Measurements from ENCODE around the gene STXBP6. TPM values are rescaled to one million over a fixed set of nuclear protein-coding genes. Genes with fewer than 3 reads are reported as not detected.

The STXBP6 gene
- total RNA-seq, 1 donor: 5.8 TPM

GRCh38 chr14:24890716-24891115 is 159.2 kb downstream of the STXBP6 start:
- Histone ChIP-seq H4K20me1 (ENCODE audit: insufficient read depth, low read length) (no peaks in the 10 kb centered on the region), H3K9me3 (ENCODE audit: low read depth, low read length) (no peaks in the 10 kb centered on the region), H3K4me3 (ENCODE audit: insufficient read depth, low read length) (no peak overlapping the region), H3K4me1 (ENCODE audit: insufficient read depth, low read length) (no peaks in the 10 kb centered on the region), H3K36me3 (ENCODE audit: insufficient read depth, low read length) (no peaks in the 10 kb centered on the region), H3K4me2 (ENCODE audit: insufficient read depth, low read length) (no peak overlapping the region), H3K27ac (ENCODE audit: low read depth, low read length) (no peak overlapping the region), H3K79me2 (ENCODE audit: insufficient read depth, low read length) (no peaks in the 10 kb centered on the region), H2AFZ (ENCODE audit: low read length) (no peak overlapping the region), H3K27me3 (ENCODE audit: insufficient read depth, low read length) (no peaks in the 10 kb centered on the region)
- no peak for TF ChIP-seq CTCF (IDR thresholded peaks at IDR 0.05; ENCODE audit: extremely low read depth, low read depth, low read length)
- no peak for DNase-seq (ENCODE audit: insufficient read length, low spot score, missing footprints)

- no peak for TF ChIP-seq CTCF (IDR thresholded peaks at IDR 0.05; ENCODE audit: extremely low read depth, low read depth, low read length)
- Histone ChIP-seq H3K4me2 (ENCODE audit: insufficient read depth, low read length) (no peak overlapping the region), H3K27ac (ENCODE audit: low read depth, low read length) (no peak overlapping the region), H3K4me3 (ENCODE audit: insufficient read depth, low read length) (no peak overlapping the region), H2AFZ (ENCODE audit: low read length) (no peak overlapping the region), H3K27me3 (ENCODE audit: insufficient read depth, low read length) (no peaks in the 10 kb centered on the region), H3K79me2 (ENCODE audit: insufficient read depth, low read length) (no peaks in the 10 kb centered on the region), H4K20me1 (ENCODE audit: insufficient read depth, low read length) (no peaks in the 10 kb centered on the region), H3K9me3 (ENCODE audit: low read depth, low read length) (no peaks in the 10 kb centered on the region), H3K4me1 (ENCODE audit: insufficient read depth, low read length) (no peaks in the 10 kb centered on the region), H3K36me3 (ENCODE audit: insufficient read depth, low read length) (no peaks in the 10 kb centered on the region)
- DNase-seq (ENCODE audit: insufficient read length, low spot score, missing footprints): no peak
These were observed 160.1 kb downstream of the STXBP6 start for GRCh38 chr14:24889843-24890242.

GRCh38 chr14:24888532-24888931 is 161.4 kb downstream of the STXBP6 start:
- Histone ChIP-seq H2AFZ (ENCODE audit: low read length) (no peak overlapping the region), H3K4me1 (ENCODE audit: insufficient read depth, low read length) (no peaks in the 10 kb centered on the region), H3K79me2 (ENCODE audit: insufficient read depth, low read length) (no peaks in the 10 kb centered on the region), H3K9me3 (ENCODE audit: low read depth, low read length) (no peaks in the 10 kb centered on the region), H4K20me1 (ENCODE audit: insufficient read depth, low read length) (no peaks in the 10 kb centered on the region), H3K4me3 (ENCODE audit: insufficient read depth, low read length) (no peak overlapping the region), H3K36me3 (ENCODE audit: insufficient read depth, low read length) (no peaks in the 10 kb centered on the region), H3K4me2 (ENCODE audit: insufficient read depth, low read length) (no peak overlapping the region), H3K27me3 (ENCODE audit: insufficient read depth, low read length) (no peaks in the 10 kb centered on the region), H3K27ac (ENCODE audit: low read depth, low read length) (no peak overlapping the region)
- no peak for TF ChIP-seq CTCF (IDR thresholded peaks at IDR 0.05; ENCODE audit: extremely low read depth, low read depth, low read length)
- no peak for DNase-seq (ENCODE audit: insufficient read length, low spot score, missing footprints)

GRCh38 chr14:24887623-24888304 is 162.2 kb downstream of the STXBP6 start:
- no peak overlapping the region for H3K27ac ChIP-seq (ENCODE audit: low read depth, low read length)
- no peaks in the 10 kb centered on the region for H3K36me3 ChIP-seq (ENCODE audit: insufficient read depth, low read length)
- no peak for TF ChIP-seq CTCF (IDR thresholded peaks at IDR 0.05; ENCODE audit: extremely low read depth, low read depth, low read length)
- H3K79me2 ChIP-seq (ENCODE audit: insufficient read depth, low read length): no peaks in the 10 kb centered on the region
- no peak for DNase-seq (ENCODE audit: insufficient read length, low spot score, missing footprints)
- no peak overlapping the region for H3K4me2 ChIP-seq (ENCODE audit: insufficient read depth, low read length)
- no peaks in the 10 kb centered on the region for H4K20me1 ChIP-seq (ENCODE audit: insufficient read depth, low read length)
- no peaks in the 10 kb centered on the region for H3K9me3 ChIP-seq (ENCODE audit: low read depth, low read length)
- no peaks in the 10 kb centered on the region for H3K4me1 ChIP-seq (ENCODE audit: insufficient read depth, low read length)
- H3K4me3 ChIP-seq (ENCODE audit: insufficient read depth, low read length): no peak overlapping the region
- H3K27me3 ChIP-seq (ENCODE audit: insufficient read depth, low read length): no peaks in the 10 kb centered on the region
- no peak overlapping the region for H2AFZ ChIP-seq (ENCODE audit: low read length)
